Heart right ventricle (tissue), 16 donors: ENCODE results near the gene CD81. TPM values are rescaled to one million over a fixed set of nuclear protein-coding genes. Genes with fewer than 3 reads are reported as not detected.

ENCODE experiments used
- ATAC-seq, 8 donors: fragments of 200-7000 bp; cut with Tn5 transposase; one replicate each; pipeline ENCODE4 v1.9.1; 2020; ENCODE audit warnings: mild to moderate bottlenecking in 8 of 8, moderate library complexity in 8 of 8, moderate number of reproducible peaks in 1 of 8
- DNase-seq, 2 donors: peaks; one replicate each; pipeline ENCODE4 v3.0.0-alpha.2; 2020
- H3K27ac ChIP-seq, 10 donors: fragments of 200-600 bp; sonication (generic) in 2 of 10; one replicate each; pipeline versions ENCODE4 v1.5.0 to v1.8.0; 2020 to 2022; ENCODE audit warnings: mild to moderate bottlenecking in 3 of 10
- H3K27me3 ChIP-seq, 7 donors: fragments of 200-600 bp; one replicate each; pipeline ENCODE4 v1.8.0; 2021 to 2022; ENCODE audit warnings: mild to moderate bottlenecking in 2 of 7
- H3K36me3 ChIP-seq, 9 donors: fragments of 200-600 bp; sonication (generic) in 1 of 9; one replicate each; pipeline versions ENCODE4 v1.5.0 to v1.8.0; 2020 to 2022; ENCODE audit warnings: mild to moderate bottlenecking in 2 of 9
- H3K4me1 ChIP-seq, 9 donors: fragments of 200-600 bp; sonication (generic) in 1 of 9; one replicate each; pipeline versions ENCODE4 v1.5.0 to v1.8.0; 2020 to 2022; ENCODE audit warnings: mild to moderate bottlenecking in 4 of 9
- H3K4me3 ChIP-seq, 10 donors: fragments of 200-600 bp; sonication (generic) in 2 of 10; one replicate each; pipeline versions ENCODE4 v1.5.0 to v1.8.0; 2020 to 2022; ENCODE audit warnings: mild to moderate bottlenecking in 7 of 10, moderate library complexity in 2 of 10
- H3K9me3 ChIP-seq, 11 donors: fragments of 200-600 bp in 10 of 11; sonication (generic) in 2 of 11; one replicate each; pipeline versions ENCODE4 v1.5.0 to v1.8.0; 2013 to 2022; ENCODE audit warnings: mild to moderate bottlenecking in 2 of 11, control low read depth in 1 of 11, moderate library complexity in 1 of 11
- WGBS, 2 donors: extraction: QIAGEN DNeasy Blood & Tissue Kit; methylation state at CpG; one replicate each; pipeline ENCODE4 v1.1.7; 2013; ENCODE audit warnings: inconsistent platforms in 1 of 2; 5-methylcytosine and 5-hydroxymethylcytosine counted together
- intact Hi-C, 10 donors: fragments of 100-400 bp; cut with DNase I; formaldehyde crosslinking; loops; one replicate each; pipeline versions ENCODE4 v1.11.1 to v1.14.2; 2022
- polyA plus RNA-seq, 2 donors: library from polyadenylated mRNA; stranded (reverse); fragments of 200-250 nt; gene quantifications; one replicate each; pipeline ENCODE4 v1.2.3, GENCODE V29; 2013
- total RNA-seq, 10 donors: library from RNA; stranded (reverse); fragmentation: NEBNext Ultra II Directional in 3 of 10; extraction: Animal tissue kit (Norgen Biotek cat#: 25700) in 3 of 10; gene quantifications; one replicate each; pipeline versions ENCODE4 v1.2.1 to v1.2.4, GENCODE V29; 2021 to 2023
- TF ChIP-seq, protein P1 (sequence below), 9 donors: fragments of 200-600 bp; sonication (generic) in 2 of 9; IDR thresholded peaks; one replicate each; pipeline versions ENCODE4 v1.5.0 to v1.8.0; 2021 to 2022; ENCODE audit warnings: antibody characterized with exemption in 9 of 9, mild to moderate bottlenecking in 5 of 9, moderate library complexity in 1 of 9
- donor health status: Arrhythmogenic right ventricular cardiomyopathy.
- donor health status: ischemic (EF 13 %, LVEDD 7.1; RV severe dilation, severe dysfunction).
- donor health status: healthy with polysubstance abuse.
- donor health status: DM: no; HTN: yes; CAD: no.
- donor health status: DM: no; HTN: no; CAD: no.
- donor health status: ischemic (EF 25% LVEDD 6.9; RV normal size, moderate dysfunction).
- donor health status: ischemic (EF 25% LVEDD 5.7; RV mildly dilated, moderate dysfunction).
- donor health status: healthy.
- donor health status: DM: yes; HTN: yes; CAD: no.
- donor health status: Ischemic cardiomyopathy.
- donor health status: ischemic (EF 35%, LVEDD 5.7; RV mildly dilated, moderate dysfunction).
- donor health status: nonischemic (EF 11% LVEDD 7.7; RV severe dilation, severe dysfunction).
- donor health status: DM: yes; HTN: yes; CAD: no.
- donor health status: PGD.
- donor health status: ischemic (EF 29% LVEDD 5.4; RV normal size, mild dysfunction).
- donor health status: nonischemic (EF 23%, LVEDD 6.1; RV moderate dilation, normal function).

The CD81 gene
- total and polyA plus RNA-seq, 12 donors, result 346 to 959 (median 513) TPM

DNA sequence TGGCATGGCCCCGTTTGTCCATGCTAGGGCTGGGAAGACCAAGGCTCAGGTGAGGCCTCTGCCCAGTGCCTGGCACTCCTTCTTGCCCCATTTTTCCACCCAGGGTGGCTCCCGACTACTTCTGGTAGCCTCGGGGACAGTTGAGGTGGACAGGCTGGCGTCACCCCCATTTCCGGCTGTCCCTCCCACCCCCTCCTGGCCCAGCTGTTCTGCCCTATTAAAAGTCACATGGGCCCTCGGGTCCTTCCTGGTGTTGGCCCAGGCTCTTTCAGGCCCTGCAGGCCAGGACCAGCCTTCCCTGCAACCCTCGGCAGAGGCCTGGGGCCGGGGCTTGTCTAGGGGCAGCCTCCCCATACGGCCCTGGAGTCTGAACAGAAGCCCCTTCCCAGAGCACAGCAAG lies 9.5 kb downstream of the CD81 start:
- Histone ChIP-seq H3K27ac (peak overlapping the region in 9 of 10 donors; percentile 59 to 79 (median 67)), H3K27me3 (no peaks in the 10 kb centered on the region), H3K36me3 (peaks cover 0 to 56% (median 1%) of the 10 kb centered on the region in 9 donors), H3K9me3 (no peaks in the 10 kb centered on the region), H3K4me3 (no peak overlapping the region), H3K4me1 (peaks cover 76 to 98% (median 89%) of the 10 kb centered on the region in 9 donors)
- 28 to 40% methylated on average over 9 of the region's 9 CpGs for WGBS, 2 donors
- DNase-seq, result peak in 1 of 2 donors; percentile 16
- intact Hi-C loops, result no loop called here
- TF ChIP-seq, protein P1, sequence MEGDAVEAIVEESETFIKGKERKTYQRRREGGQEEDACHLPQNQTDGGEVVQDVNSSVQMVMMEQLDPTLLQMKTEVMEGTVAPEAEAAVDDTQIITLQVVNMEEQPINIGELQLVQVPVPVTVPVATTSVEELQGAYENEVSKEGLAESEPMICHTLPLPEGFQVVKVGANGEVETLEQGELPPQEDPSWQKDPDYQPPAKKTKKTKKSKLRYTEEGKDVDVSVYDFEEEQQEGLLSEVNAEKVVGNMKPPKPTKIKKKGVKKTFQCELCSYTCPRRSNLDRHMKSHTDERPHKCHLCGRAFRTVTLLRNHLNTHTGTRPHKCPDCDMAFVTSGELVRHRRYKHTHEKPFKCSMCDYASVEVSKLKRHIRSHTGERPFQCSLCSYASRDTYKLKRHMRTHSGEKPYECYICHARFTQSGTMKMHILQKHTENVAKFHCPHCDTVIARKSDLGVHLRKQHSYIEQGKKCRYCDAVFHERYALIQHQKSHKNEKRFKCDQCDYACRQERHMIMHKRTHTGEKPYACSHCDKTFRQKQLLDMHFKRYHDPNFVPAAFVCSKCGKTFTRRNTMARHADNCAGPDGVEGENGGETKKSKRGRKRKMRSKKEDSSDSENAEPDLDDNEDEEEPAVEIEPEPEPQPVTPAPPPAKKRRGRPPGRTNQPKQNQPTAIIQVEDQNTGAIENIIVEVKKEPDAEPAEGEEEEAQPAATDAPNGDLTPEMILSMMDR (IDR thresholded peaks at IDR 0.05), result no peak
- peak in 3 of 8 donors; percentile 1 to 13 (median 8) for ATAC-seq

DNA sequence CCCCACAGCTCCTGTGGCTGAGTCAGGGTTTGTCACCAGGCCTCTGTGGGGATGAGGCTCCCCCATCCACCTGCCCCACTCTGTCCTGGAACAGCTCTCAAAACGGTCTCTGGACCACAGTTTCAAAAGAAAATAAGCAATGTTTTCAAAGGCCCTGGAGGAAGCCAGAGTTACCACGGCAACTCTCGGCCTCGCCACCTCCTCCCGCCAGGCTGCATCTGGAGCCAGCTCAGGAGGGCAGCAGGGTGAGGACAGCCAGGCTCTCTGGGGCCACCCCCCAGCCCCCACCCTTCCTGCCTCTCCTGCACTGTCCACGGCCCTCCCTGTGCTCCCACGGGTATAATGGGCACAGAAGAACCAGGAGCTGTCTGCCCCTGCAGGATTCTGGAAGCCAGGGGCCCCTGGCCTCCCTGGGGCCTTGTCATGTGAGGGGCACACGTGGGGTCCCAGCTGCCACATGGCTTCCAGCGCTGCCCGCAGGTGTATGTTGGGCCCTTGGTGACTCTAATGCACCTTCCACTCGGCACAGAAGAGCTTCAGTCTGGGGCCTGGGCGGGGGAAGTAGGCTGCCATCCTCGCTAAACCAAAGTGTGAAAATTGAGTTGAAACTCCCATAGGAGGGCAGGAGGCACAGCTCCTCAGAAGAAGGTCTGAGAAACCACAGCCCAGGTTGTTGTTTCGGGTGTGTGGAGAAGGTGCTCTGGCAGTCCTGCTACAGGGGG lies 10.3 kb downstream of the CD81 start:
- WGBS, 2 donors, result 30 to 38% methylated on average over 14 of the region's 14 CpGs
- H3K36me3 ChIP-seq, result peaks cover 0 to 65% (median 7%) of the 10 kb centered on the region in 9 donors
- intact Hi-C loops, result no loop called here

DNA sequence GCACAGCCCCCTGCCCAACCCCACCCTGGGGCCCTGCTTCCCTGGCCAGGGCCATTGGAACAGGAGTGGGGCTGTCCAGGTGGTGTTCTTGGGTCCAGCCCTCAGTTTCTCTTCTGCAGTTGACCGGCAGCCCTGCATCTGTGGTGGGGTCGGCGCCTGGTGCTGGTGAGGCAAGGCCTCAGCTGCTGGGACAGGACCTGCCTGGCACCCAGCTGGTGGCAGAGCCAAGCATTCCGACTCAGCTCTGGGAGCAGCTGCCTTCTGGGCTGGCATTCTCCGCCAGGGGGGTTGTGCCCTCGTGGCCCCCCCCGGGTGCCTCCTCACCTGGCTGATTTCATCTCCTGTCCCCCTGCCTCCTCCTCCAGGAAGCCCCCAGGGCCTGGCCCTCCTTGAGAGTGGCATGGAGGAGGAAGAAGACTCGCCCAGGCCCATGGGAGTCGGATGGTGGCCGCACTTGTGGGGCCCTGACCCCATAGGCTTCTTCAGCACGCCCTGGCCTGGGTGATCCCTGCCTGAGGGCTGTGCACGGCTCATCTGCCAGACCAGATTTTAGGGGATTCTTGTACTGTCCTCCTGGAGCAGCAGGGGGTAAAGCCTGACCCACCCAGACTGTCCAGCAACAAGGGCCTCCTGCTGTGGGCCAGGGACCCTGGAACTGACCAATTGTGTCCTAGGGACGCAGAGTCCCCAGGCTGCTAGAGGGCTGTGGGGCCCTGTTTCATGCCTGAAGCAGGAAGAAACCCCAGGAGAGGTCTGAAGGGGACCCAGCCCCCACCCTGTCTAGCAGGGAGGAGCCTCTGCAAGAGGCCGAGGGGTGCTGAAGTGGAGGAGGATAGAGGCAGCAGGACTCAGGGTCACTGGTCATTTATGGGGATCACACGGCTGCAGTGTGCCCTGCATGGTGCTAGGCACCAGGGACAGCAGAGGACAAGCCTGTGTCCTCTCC lies 11.6 kb downstream of the CD81 start:
- TF ChIP-seq, protein P1 (IDR thresholded peaks at IDR 0.05), result no peak
- Histone ChIP-seq H3K36me3 (peaks cover 0 to 78% (median 10%) of the 10 kb centered on the region in 9 donors), H3K4me1 (peaks cover 55 to 94% (median 75%) of the 10 kb centered on the region in 9 donors), H3K4me3 (no peak overlapping the region), H3K27ac (peak overlapping the region in 9 of 10 donors; percentile 26 to 79 (median 67)), H3K27me3 (no peaks in the 10 kb centered on the region), H3K9me3 (no peaks in the 10 kb centered on the region)
- 64 to 67% methylated on average over 15 of the region's 15 CpGs for WGBS, 2 donors
- intact Hi-C loops, result no loop called here
- DNase-seq, result no peak
- ATAC-seq, result no peak

More for the DNA sequence above, 10.3 kb downstream of the CD81 start:
- H3K4me1 ChIP-seq, result peaks cover 67 to 98% (median 88%) of the 10 kb centered on the region in 9 donors
- H3K27me3 ChIP-seq, result no peaks in the 10 kb centered on the region
- peak overlapping the region in 9 of 10 donors; percentile 59 to 79 (median 67) for H3K27ac ChIP-seq
- H3K4me3 ChIP-seq, result no peak overlapping the region
- ATAC-seq (no peak), DNase-seq (no peak)
- no peaks in the 10 kb centered on the region for H3K9me3 ChIP-seq
- TF ChIP-seq, protein P1 (IDR thresholded peaks at IDR 0.05), result no peak

DNA sequence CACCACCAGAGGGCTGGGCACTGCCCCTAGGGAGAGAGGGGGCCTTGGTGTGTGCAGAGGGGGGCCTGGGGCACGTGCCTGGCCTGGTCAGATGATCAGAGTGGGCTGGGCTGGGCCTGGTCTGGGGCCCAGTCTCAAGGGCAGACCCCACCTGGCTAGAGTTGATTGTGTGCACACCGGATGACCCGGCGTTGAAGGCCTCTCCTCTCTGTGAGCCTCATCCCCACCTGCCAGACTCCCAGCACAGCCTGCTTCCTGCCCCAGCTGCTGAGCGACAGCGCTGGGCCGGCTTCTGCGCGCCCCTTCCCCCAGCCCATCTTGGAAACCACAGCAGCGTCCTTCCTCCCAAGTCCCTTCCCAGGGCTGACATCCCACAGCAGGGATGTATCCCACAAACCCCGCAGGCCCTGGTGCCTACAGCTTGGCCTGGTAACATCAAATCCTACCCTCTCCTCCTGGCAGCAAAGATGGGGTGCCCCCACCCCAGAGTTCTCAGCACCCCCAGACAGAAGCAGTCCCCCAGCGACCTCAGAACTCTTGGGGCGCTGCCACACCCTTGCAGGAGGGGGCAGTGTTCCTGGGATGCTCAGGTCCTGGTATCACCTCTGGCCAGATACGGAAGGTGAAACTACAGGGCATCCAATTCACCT lies 12.4 kb downstream of the CD81 start:
- ATAC-seq, result no peak
- H3K36me3 ChIP-seq, result peaks cover 0 to 85% (median 16%) of the 10 kb centered on the region in 9 donors
- H3K27me3 ChIP-seq, result no peaks in the 10 kb centered on the region
- WGBS, 2 donors, result 38 to 43% methylated on average over 14 of the region's 14 CpGs
- DNase-seq, result no peak
- peaks cover 51 to 88% (median 69%) of the 10 kb centered on the region in 9 donors for H3K4me1 ChIP-seq
- peak overlapping the region in 9 of 10 donors; percentile 26 to 79 (median 67) for H3K27ac ChIP-seq
- TF ChIP-seq, protein P1 (IDR thresholded peaks at IDR 0.05), result peak in 1 of 9 donors; percentile 5
- intact Hi-C loops, result loop anchor here in 1 of 10 donors (5.0 kb wide), 1 partner anchor 77 kb away; no protein-coding TSS in a partner anchor
- no peaks in the 10 kb centered on the region for H3K9me3 ChIP-seq
- H3K4me3 ChIP-seq, result no peak overlapping the region
